H1 (cell line): ENCODE data around the gene SHISAL2B. TPM values are rescaled to one million over a fixed set of nuclear protein-coding genes. Genes with fewer than 3 reads are reported as not detected.

Experiments
- CTCF ChIA-PET: fragments of 300-600 bp; sonication (Branson Sonifier 250); formaldehyde crosslinking; loops from one replicate; lab custom pipeline; 2021; ENCODE audit not compliant: partially characterized antibody; lab: Charles Lee
- POLR2A ChIA-PET: fragments of 300-600 bp; sonication (Branson Sonifier 250); formaldehyde crosslinking; loops from one replicate; lab custom pipeline; 2021; ENCODE audit warnings: inconsistent platforms; ENCODE audit not compliant: partially characterized antibody; lab: Charles Lee
- DNase-seq, 2 experiments: peaks; one replicate each; pipeline versions ENCODE4 v3.0.0 to v3.0.0-alpha.2; 2010 to 2022; ENCODE audit warnings: low spot score in 2 of 2, low read depth in 1 of 2, mixed read lengths in 1 of 2
- FAIRE-seq: peaks from 2 replicates; lab custom pipeline; 2011; peaks lifted over from hg19 to GRCh38; lab: Jason Lieb, UNC
- H2AFZ ChIP-seq: 2 replicates; pipeline ENCODE4 v1.8.1; 2012; ENCODE audit warnings: low read length, inconsistent platforms
- H2AK5ac ChIP-seq: 2 replicates; pipeline ENCODE4 v1.6.1; 2013; ENCODE audit warnings: low read depth, low read length
- H2BK120ac ChIP-seq: replicated peaks from 2 replicates; pipeline ENCODE3; 2013; ENCODE audit warnings: low read depth, low read length, inconsistent platforms
- H2BK12ac ChIP-seq: 2 replicates; pipeline ENCODE4 v1.6.1; 2013; ENCODE audit warnings: low read depth, low read length
- H2BK15ac ChIP-seq: 2 replicates; pipeline ENCODE4 v1.6.1; 2013; ENCODE audit warnings: low read length
- H2BK20ac ChIP-seq: 2 replicates; pipeline ENCODE4 v1.6.1; 2013; ENCODE audit warnings: low read length
- H2BK5ac ChIP-seq: 2 replicates; pipeline ENCODE4 v1.6.1; 2013; ENCODE audit warnings: low read depth, low read length
- H3K14ac ChIP-seq: 2 replicates; pipeline ENCODE4 v1.6.1; 2013; ENCODE audit warnings: inconsistent platforms; ENCODE audit not compliant: insufficient read length
- H3K18ac ChIP-seq: 2 replicates; pipeline ENCODE4 v1.6.1; 2013; ENCODE audit warnings: low read length; ENCODE audit errors: extremely low read depth
- H3K23ac ChIP-seq: 2 replicates; pipeline ENCODE4 v1.6.1; 2013; ENCODE audit warnings: inconsistent platforms; ENCODE audit not compliant: insufficient read length
- H3K23me2 ChIP-seq: 2 replicates; pipeline ENCODE4 v1.6.1; 2013; ENCODE audit warnings: low read depth, low read length
- H3K27ac ChIP-seq: 2 replicates; pipeline ENCODE4 v1.6.1; 2011; ENCODE audit warnings: low read depth, low read length, inconsistent platforms
- H3K27me3 ChIP-seq, 4 experiments: replicated peaks in 1 of 4; 1 replicate in 1 of 4; 2 replicates in 3 of 4; pipeline versions ENCODE4 v1.6.1 to v1.8.1; 2011 to 2013; ENCODE audit warnings: low read length in 3 of 4, mild to moderate bottlenecking in 3 of 4, inconsistent platforms in 2 of 4, mixed read lengths in 2 of 4, moderate library complexity in 1 of 4; ENCODE audit not compliant: control insufficient read depth in 3 of 4, insufficient read depth in 3 of 4; ENCODE audit errors: extremely low read depth in 1 of 4
- H3K36me3 ChIP-seq, 4 experiments: 2 replicates each; pipeline versions ENCODE4 v1.6.1 to v1.8.1; 2011 to 2013; ENCODE audit warnings: mild to moderate bottlenecking in 4 of 4, low read length in 3 of 4, moderate library complexity in 2 of 4, control low read depth in 1 of 4, inconsistent platforms in 1 of 4; ENCODE audit not compliant: insufficient read depth in 4 of 4, control insufficient read depth in 2 of 4
- H3K4ac ChIP-seq: replicated peaks from 2 replicates; pipeline ENCODE3; 2013; ENCODE audit warnings: low read length, low read depth, mixed read lengths, inconsistent platforms; ENCODE audit not compliant: insufficient read length
- H3K4me1 ChIP-seq, 4 experiments: replicated peaks in 1 of 4; 1 replicate in 1 of 4; 2 replicates in 3 of 4; pipeline versions ENCODE4 v1.6.1 to v1.8.1; 2011 to 2013; ENCODE audit warnings: low read length in 3 of 4, inconsistent platforms in 2 of 4, mixed read lengths in 1 of 4; ENCODE audit not compliant: insufficient read depth in 4 of 4, control insufficient read depth in 3 of 4
- H3K4me2 ChIP-seq, 2 experiments: 2 replicates each; pipeline versions ENCODE4 v1.6.1 to v1.8.1; 2011 to 2013; ENCODE audit warnings: low read depth in 2 of 2, low read length in 2 of 2, control low read depth in 1 of 2, inconsistent platforms in 1 of 2, mild to moderate bottlenecking in 1 of 2; ENCODE audit not compliant: insufficient read depth in 1 of 2
- H3K4me3 ChIP-seq, 4 experiments: fragments of 200-600, 300-600 bp in 1 of 4; sonication (generic), shearing (Covaris generic), sonication (Bioruptor Twin) in 1 of 4; 2 replicates each; pipeline versions ENCODE4 v1.5.1 to v1.8.1; 2011 to 2016; ENCODE audit warnings: low read length in 4 of 4, low read depth in 3 of 4, control low read depth in 2 of 4, inconsistent platforms in 2 of 4, mild to moderate bottlenecking in 2 of 4, mixed read lengths in 1 of 4, moderate library complexity in 1 of 4; ENCODE audit not compliant: insufficient read depth in 2 of 4; ENCODE audit errors: extremely low read depth in 1 of 4
- H3K56ac ChIP-seq: replicated peaks from 2 replicates; pipeline ENCODE3; 2013; ENCODE audit warnings: low read depth, mild to moderate bottlenecking, mixed read lengths, low read length, inconsistent platforms; ENCODE audit not compliant: insufficient read length
- H3K79me1 ChIP-seq: 2 replicates; pipeline ENCODE4 v1.6.1; 2013; ENCODE audit warnings: low read depth, low read length, control low read depth
- H3K79me2 ChIP-seq, 2 experiments: 2 replicates each; pipeline versions ENCODE4 v1.6.1 to v1.8.1; 2012 to 2013; ENCODE audit warnings: low read length in 2 of 2, mild to moderate bottlenecking in 2 of 2, inconsistent platforms in 1 of 2; ENCODE audit not compliant: insufficient read depth in 2 of 2, control insufficient read depth in 1 of 2
- H3K9ac ChIP-seq, 4 experiments: replicated peaks in 1 of 4; 1 replicate in 1 of 4; 2 replicates in 3 of 4; pipeline versions ENCODE4 v1.6.1 to v1.8.1; 2011 to 2013; ENCODE audit warnings: low read depth in 3 of 4, low read length in 3 of 4, control low read depth in 2 of 4, mild to moderate bottlenecking in 2 of 4, moderate library complexity in 2 of 4, inconsistent platforms in 1 of 4; ENCODE audit errors: extremely low read depth in 1 of 4
- H3K9me3 ChIP-seq, 2 experiments: 2 replicates each; pipeline versions ENCODE4 v1.6.1 to v1.8.1; 2012 to 2013; ENCODE audit warnings: mild to moderate bottlenecking in 2 of 2, moderate library complexity in 2 of 2, control low read depth in 1 of 2, inconsistent platforms in 1 of 2, low read depth in 1 of 2, low read length in 1 of 2, mixed read lengths in 1 of 2; ENCODE audit not compliant: insufficient read depth in 2 of 2
- H4K20me1 ChIP-seq, 2 experiments: replicated peaks in 1 of 2; 2 replicates each; pipeline versions ENCODE3 to v1.8.1; 2011 to 2013; ENCODE audit warnings: inconsistent platforms in 2 of 2, low read length in 2 of 2, mild to moderate bottlenecking in 1 of 2; ENCODE audit not compliant: insufficient read depth in 2 of 2, control insufficient read depth in 1 of 2
- H4K5ac ChIP-seq: 2 replicates; pipeline ENCODE4 v1.6.1; 2013; ENCODE audit warnings: low read length, low read depth, mixed read lengths, inconsistent platforms; ENCODE audit not compliant: insufficient read length
- H4K8ac ChIP-seq: 2 replicates; pipeline ENCODE4 v1.8.0; 2013; ENCODE audit warnings: mild to moderate bottlenecking, moderate library complexity, low read length, inconsistent platforms; ENCODE audit not compliant: insufficient read depth; ENCODE audit errors: extremely low read depth
- H4K91ac ChIP-seq: replicated peaks from 2 replicates; pipeline ENCODE3; 2013; ENCODE audit warnings: low read length, mixed read lengths, inconsistent platforms; ENCODE audit not compliant: insufficient read length
- ASH2L ChIP-seq: fragments of 200-600, 300-600 bp; sonication (generic); IDR thresholded peaks from one replicate; pipeline ENCODE4 v1.7.1; 2017; ENCODE audit warnings: low read length
- CBX8 ChIP-seq: fragments of 300-800, 300-1000 bp; sonication (generic); IDR thresholded peaks from 2 replicates; pipeline ENCODE4 v1.7.1; 2016; ENCODE audit warnings: low read depth, low read length, borderline replicate concordance
- EZH2 ChIP-seq: fragments of 200-600 bp; sonication (generic); IDR thresholded peaks from 2 replicates; pipeline ENCODE4 v1.7.1; 2012; ENCODE audit warnings: low read depth, mild to moderate bottlenecking, moderate library complexity, low read length, inconsistent platforms; ENCODE audit not compliant: severe bottlenecking
- JUN ChIP-seq: IDR thresholded peaks from 2 replicates; pipeline ENCODE4 v1.6.1; 2011; ENCODE audit warnings: low read depth, mild to moderate bottlenecking, improper control_type of control experiment, low read length
- KDM5A ChIP-seq: fragments of 200-600 bp; IDR thresholded peaks from 2 replicates; pipeline ENCODE4 v1.7.1; 2012; ENCODE audit warnings: mild to moderate bottlenecking, low read length, inconsistent platforms, mixed read lengths
- POLR2AphosphoS5 ChIP-seq: IDR thresholded peaks from 2 replicates; pipeline ENCODE4 v1.6.1; 2011; ENCODE audit warnings: low read depth, low read length
- RBBP5 ChIP-seq: IDR thresholded peaks from 2 replicates; pipeline ENCODE4 v1.7.1; 2012; ENCODE audit warnings: low read depth, mild to moderate bottlenecking, inconsistent platforms, low read length, moderate library complexity, borderline replicate concordance
- RXRA ChIP-seq: IDR thresholded peaks from 2 replicates; pipeline ENCODE4 v1.6.1; 2011; ENCODE audit warnings: low read depth, mild to moderate bottlenecking, low read length, moderate library complexity; ENCODE audit not compliant: insufficient read depth
- SAP30 ChIP-seq: fragments of 300-600 bp; sonication (generic); IDR thresholded peaks from 2 replicates; pipeline ENCODE4 v1.7.1; 2012; ENCODE audit warnings: low read length, moderate library complexity, mild to moderate bottlenecking, inconsistent platforms; ENCODE audit not compliant: insufficient read depth, insufficient replicate concordance
- SIX5 ChIP-seq: IDR thresholded peaks from 2 replicates; pipeline ENCODE4 v1.6.1; 2011; ENCODE audit warnings: mild to moderate bottlenecking, low read depth, low read length
- SP1 ChIP-seq: IDR thresholded peaks from 2 replicates; pipeline ENCODE4 v1.6.1; 2011; ENCODE audit warnings: low read depth, low read length
- SP2 ChIP-seq: IDR thresholded peaks from 2 replicates; pipeline ENCODE4 v1.6.1; 2012; ENCODE audit warnings: mild to moderate bottlenecking, low read length, inconsistent platforms
- TCF12 ChIP-seq: IDR thresholded peaks from 2 replicates; pipeline ENCODE4 v1.6.1; 2011; ENCODE audit warnings: low read depth, mild to moderate bottlenecking, low read length
- TEAD4 ChIP-seq: IDR thresholded peaks from 2 replicates; pipeline ENCODE4 v1.6.1; 2012; ENCODE audit warnings: low read depth, low read length, inconsistent platforms, mixed read lengths
- WGBS, 2 experiments: shearing (Covaris generic) in 1 of 2; methylation state at CpG; one replicate each; pipeline versions ENCODE4 v1.1.6 to v1.1.7; 2013 to 2015; ENCODE audit warnings: low lambda C conversion rate in 2 of 2, mixed read lengths in 2 of 2, inconsistent platforms in 1 of 2, low coverage in 1 of 2, missing lambda C conversion rate in 1 of 2; ENCODE audit not compliant: insufficient replicate concordance in 2 of 2, insufficient coverage in 1 of 2, insufficient read length in 1 of 2; ENCODE audit errors: extremely low coverage in 1 of 2, missing lambda C conversion rate in 1 of 2; 5-methylcytosine and 5-hydroxymethylcytosine counted together
- polyA plus RNA-seq, 7 experiments: library from polyadenylated mRNA; depleted of rRNA in 3 of 7; stranded (reverse) in 5 of 7; unstranded in 2 of 7; fragments of >200 nt in 5 of 7; fragments of 200-250 nt in 2 of 7; gene quantifications; 1 replicate in 5 of 7; 2 replicates in 1 of 7; 4 replicates in 1 of 7; pipeline versions ENCODE4 v1.2.1 to v1.2.3, GENCODE V29; 2011 to 2013; ENCODE audit warnings: missing spikeins in 2 of 7, mixed read lengths in 2 of 7
- total RNA-seq: library from RNA; stranded (reverse); fragmentation: NEBNext Ultra II Directional; extraction: Animal tissue kit (Norgen Biotek cat#: 25700); gene quantifications from 2 replicates; pipeline ENCODE4 v1.2.1, GENCODE V29; 2021

SHISAL2B gene
- total and polyA plus RNA-seq, 2 of the 8 experiments (the other 6 are each of a cell fraction or from before 2014, with no cell fraction given), result 10.6 to 14.2 TPM

DNA sequence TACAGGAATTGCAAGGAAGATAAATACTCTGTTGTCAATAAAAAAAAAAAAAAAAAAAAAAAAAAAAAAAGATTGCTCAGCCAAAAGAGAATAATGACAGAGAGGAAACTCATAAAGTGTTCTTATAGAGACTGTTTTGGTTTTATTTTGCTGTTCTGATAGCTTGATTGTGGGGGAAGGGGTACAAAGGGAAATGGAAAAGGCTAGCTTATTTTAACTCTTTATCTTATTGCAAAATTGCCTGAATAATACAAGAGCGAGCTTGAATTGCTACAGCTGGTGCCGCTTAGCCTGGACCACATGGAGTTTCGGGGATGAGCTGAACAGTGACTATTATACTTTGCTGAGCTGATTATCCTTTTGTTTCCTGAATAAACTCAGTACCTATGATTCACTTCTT, 31.0 kb upstream of the SHISAL2B start:
- H4K8ac ChIP-seq, result no peak overlapping the region
- no peak overlapping the region for H4K5ac ChIP-seq
- POLR2A ChIA-PET, result interaction anchor here (1.3 kb wide), 1 partner anchor 8 kb away, joined by 3 read pairs; no protein-coding TSS in a partner anchor
- no peak overlapping the region for H2BK20ac ChIP-seq
- H3K4me2 ChIP-seq, result no peak overlapping the region
- H2AFZ ChIP-seq, result no peak overlapping the region
- no peaks in the 10 kb centered on the region for H3K36me3 ChIP-seq
- H3K4me1 ChIP-seq, result no peaks in the 10 kb centered on the region
- H2BK120ac ChIP-seq, result no peak overlapping the region
- DNase-seq (no peak), FAIRE-seq (no peak)
- no peak overlapping the region for H3K27ac ChIP-seq
- H3K56ac ChIP-seq, result no peak overlapping the region
- no peak overlapping the region for H2BK15ac ChIP-seq
- H3K4ac ChIP-seq, result no peak overlapping the region
- no peak overlapping the region for H3K23ac ChIP-seq
- no peak overlapping the region for H2BK5ac ChIP-seq
- no peaks in the 10 kb centered on the region for H3K9me3 ChIP-seq
- H4K91ac ChIP-seq, result no peak overlapping the region
- H3K18ac ChIP-seq, result no peak overlapping the region
- 83% methylated on average over 3 of the region's 3 CpGs; no CpG with 5 or more reads in 1 of the 2 experiments for WGBS, 2 experiments
- H4K20me1 ChIP-seq, result no peaks in the 10 kb centered on the region
- H3K27me3 ChIP-seq, result no peaks in the 10 kb centered on the region
- CTCF ChIA-PET, result interaction anchor here (1.1 to 5.8 kb wide), 5 partner anchors 10 to 125 kb away, joined by 3 to 48 read pairs (median 5); no protein-coding TSS in a partner anchor
- H2BK12ac ChIP-seq, result no peak overlapping the region
- H3K4me3 ChIP-seq, result no peak overlapping the region
- H3K14ac ChIP-seq, result no peak overlapping the region
- no peak overlapping the region for H2AK5ac ChIP-seq
- H3K23me2 ChIP-seq, result no peaks in the 10 kb centered on the region; the same call in 1 of the 2 replicates
- no peaks in the 10 kb centered on the region for H3K79me2 ChIP-seq
- no peak overlapping the region for H3K9ac ChIP-seq
- no peaks in the 10 kb centered on the region for H3K79me1 ChIP-seq
- TF ChIP-seq POLR2AphosphoS5 (no peak), SP2 (no peak), CBX8 (no peak), JUN (no peak), TCF12 (no peak), RBBP5 (no peak), EZH2 (no peak), RXRA (no peak), ASH2L (no peak), SIX5 (no peak), KDM5A (no peak), SAP30 (no peak), SP1 (no peak), TEAD4 (no peak)
